Measurements from ENCODE around the gene ABCC1. TPM values are rescaled to one million over a fixed set of nuclear protein-coding genes. Genes with fewer than 3 reads are reported as not detected.

The ABCC1 gene
- total RNA-seq, 2 donors from 2014 or later: 26.2 to 27.8 TPM

DNA sequence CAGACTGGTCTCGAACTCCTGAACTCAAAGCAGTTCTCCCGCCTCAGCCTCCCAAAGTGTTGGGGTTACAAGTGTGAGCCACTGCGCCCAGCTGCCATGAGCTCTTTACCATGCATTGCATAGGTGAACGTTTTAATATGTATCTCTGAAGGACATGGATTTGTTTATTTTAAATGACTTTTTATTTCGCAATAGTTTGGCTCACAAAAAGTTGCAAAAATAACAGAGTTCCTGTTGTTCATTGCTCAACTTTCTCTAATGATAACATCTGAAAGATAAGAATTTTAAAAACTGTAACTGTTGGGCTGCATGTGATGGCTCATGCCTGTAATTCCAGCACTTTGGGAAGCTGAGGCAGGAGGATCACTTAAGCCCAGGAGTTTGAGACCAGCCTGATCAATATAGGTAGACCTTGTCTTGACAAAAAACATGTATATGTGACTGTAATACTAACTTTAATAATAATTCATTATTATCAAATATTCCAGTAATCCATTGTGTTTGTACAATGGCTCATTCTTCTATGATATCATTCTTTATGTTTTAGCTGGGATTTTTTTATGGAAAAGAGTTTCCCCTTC is 80.1 kb downstream of the ABCC1 start:
- intact Hi-C loops (cut with DNase I): loop anchor here in 1 of 2 donors (5.0 kb wide), 1 partner anchor 48 kb away; no protein-coding TSS in a partner anchor
- no peak for DNase-seq (ENCODE audit: low spot score)

DNA sequence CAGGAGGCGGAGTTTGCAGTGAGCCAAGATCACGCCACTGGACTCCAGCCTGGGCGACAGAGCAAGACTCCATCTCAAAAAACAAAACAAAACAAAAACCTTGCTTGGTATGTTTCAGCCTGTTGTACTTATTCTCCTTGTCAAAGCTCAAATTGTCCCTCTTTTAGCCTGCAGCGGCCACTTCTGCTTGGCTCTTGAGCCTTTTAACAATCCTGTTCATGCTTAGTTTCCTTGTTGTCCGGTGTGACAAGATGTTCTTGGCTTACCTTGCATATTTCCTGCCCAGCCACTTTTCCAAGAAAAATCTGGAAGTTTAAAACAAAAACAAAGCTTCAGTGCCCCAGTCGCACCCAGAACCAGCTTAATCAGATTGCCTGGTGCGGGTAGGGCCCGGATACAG is 81.0 kb downstream of the ABCC1 start:
- intact Hi-C loops (cut with DNase I): no loop called here
- no peak for DNase-seq (ENCODE audit: low spot score)

DNA sequence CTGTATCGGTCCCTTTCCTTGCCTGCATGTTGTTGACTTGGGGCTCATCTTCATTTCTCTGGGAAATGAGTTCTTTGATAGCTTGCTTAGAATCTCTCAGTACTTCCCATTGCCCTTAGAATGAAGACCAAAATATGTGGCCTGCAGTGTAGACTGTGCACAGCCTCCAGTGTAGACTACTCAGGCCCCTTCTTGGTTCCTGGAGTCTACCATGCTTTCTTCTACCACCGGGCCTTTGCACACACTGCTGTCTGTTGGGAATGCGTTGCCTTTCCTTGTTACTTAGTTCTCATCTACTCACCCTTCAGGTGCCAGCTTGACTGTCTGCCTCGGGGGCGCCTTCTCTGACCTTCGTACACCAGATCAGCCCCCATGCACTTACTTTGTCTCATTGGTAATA is 82.0 kb downstream of the ABCC1 start:
- intact Hi-C loops (cut with DNase I): no loop called here
- no peak for DNase-seq (ENCODE audit: low spot score)

DNA sequence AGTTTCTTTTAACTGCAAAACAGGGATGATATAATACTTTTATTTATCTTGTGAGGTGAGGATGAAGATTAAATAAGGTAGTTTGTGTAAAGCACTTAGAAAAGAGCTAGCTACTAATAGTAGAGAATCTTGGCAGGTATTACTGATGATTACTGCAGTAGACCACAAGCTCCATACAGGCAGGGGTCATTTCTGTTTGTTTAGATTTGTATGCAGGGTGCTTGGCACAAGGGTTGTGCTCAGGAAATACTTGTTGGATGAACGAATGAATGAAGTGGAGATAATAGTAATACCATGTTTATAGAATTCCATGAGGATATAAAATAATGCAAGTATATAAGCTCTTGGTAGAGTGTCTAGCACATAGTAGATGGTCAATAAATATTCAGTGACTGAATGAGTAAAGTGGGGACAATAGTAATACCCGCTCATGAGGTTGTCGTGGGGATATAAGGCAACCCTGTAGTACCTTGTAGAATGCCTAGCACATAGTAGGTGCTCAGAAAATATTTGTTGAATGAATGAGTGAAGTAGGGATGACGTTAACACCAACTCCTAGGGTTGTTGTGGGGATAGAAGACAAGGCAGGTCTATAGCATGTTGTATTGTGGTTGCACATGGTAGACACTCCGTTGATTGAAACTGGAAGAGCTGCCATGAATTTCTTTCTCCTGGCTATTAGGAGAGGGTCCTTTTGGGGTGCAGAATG is 83.0 kb downstream of the ABCC1 start:
- intact Hi-C loops (cut with DNase I): no loop called here
- no peak for DNase-seq (ENCODE audit: low spot score)

DNA sequence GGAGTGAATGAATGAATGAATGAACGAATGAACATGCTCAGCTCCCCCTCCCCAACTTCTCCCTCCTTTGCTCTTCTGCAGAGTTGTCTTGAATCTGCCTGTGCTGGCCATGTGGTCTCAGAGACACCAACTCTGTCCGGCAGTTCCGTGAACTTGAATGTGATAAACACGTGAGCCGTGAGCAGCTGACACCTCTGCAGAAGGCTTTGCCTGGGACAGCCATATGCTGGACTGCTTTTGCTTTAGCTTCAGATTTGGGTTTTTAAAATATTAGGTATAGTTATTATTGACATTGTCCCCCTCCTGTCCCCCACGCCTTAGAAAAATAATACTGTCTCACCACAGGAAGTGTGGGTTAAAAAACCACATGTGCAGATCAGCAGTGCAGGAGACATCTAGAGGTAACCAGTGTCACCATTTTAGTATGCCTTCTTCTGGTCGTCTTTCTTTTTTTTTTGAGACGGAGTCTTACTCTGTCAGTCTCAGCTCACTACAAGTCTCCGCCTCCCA is 83.8 kb downstream of the ABCC1 start:
- DNase-seq (ENCODE audit: low spot score): no peak
- intact Hi-C loops (cut with DNase I): no loop called here

DNA sequence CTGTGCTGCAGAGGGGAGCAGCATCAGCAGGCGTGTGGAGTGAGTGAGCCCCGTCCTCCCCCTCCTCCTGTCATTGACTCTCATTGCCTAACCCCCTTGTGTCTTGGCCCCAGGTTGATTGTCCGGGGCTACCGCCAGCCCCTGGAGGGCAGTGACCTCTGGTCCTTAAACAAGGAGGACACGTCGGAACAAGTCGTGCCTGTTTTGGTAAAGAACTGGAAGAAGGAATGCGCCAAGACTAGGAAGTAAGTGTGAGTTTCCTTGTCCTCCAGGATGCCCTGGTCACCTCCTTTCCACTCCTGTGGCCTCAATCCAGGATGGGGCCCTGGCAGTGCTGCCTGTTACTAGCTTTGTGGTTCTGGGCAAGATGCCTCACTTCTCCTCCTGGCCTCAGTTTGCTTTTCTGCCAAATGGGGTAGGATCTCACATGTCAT is 87.0 kb downstream of the ABCC1 start:
- DNase-seq (ENCODE audit: low spot score): no peak

DNA sequence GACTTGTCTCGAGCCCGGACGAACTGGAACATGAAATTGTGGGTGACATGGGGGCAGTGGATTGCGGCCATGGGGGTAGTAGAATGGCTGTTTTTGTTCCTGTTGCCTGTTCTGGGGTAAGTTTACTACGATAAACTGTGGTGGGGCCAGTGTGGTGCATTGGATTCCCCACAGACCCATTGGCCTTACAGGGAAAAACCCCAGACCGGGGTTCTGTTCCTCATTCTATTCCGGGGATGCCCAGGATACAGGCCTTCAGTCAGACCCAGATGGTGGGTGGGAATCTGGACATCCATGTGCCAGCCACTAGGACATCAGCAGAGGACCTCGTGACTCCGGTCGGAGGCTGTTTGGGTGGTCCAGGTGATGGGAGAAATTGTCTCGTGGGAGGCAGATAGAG is 88.1 kb downstream of the ABCC1 start:
- intact Hi-C loops (cut with DNase I): no loop called here
- DNase-seq (ENCODE audit: low spot score): no peak

More for the DNA sequence above, 87.0 kb downstream of the ABCC1 start:
- intact Hi-C loops (cut with DNase I): no loop called here

DNA sequence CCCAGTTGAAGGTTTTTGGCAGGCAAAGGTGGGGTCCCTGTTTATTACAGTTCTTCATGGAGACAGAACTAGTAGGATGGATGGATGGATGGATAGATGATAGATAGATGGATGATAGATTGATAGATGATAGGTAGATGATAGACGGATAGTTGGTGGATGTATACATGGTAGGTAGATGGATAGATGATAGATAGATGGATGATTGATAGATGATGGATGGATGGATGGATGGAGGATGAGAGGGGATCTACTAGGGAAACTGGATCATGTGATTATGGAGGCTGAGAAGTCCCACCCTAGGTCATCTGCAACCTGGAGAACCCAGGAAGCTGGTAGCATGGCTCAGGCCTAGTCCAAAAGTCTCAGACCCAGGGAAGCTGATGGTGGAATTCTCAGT is 88.6 kb downstream of the ABCC1 start:
- DNase-seq (ENCODE audit: low spot score): no peak
- intact Hi-C loops (cut with DNase I): no loop called here

DNA sequence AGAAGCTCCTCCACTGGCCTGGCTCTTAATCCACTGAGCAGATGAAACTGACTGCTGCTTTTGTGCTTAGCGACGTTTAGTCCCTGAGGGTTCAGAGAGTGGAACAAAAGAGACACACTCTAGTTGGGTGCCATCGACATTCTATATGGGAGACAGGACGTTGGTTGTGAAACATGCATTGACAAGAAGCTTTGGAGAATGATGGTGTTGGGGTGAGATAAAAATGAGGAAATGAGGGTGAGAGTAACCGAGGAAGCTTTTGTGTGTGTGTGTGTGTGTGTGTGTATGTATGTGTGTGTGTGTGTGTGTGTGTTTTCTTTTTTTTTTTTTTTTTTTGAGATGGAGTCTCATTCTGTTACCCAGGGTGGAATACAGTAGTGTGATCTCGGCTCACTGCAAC is 89.5 kb downstream of the ABCC1 start:
- intact Hi-C loops (cut with DNase I): no loop called here
- DNase-seq (ENCODE audit: low spot score): no peak

DNA sequence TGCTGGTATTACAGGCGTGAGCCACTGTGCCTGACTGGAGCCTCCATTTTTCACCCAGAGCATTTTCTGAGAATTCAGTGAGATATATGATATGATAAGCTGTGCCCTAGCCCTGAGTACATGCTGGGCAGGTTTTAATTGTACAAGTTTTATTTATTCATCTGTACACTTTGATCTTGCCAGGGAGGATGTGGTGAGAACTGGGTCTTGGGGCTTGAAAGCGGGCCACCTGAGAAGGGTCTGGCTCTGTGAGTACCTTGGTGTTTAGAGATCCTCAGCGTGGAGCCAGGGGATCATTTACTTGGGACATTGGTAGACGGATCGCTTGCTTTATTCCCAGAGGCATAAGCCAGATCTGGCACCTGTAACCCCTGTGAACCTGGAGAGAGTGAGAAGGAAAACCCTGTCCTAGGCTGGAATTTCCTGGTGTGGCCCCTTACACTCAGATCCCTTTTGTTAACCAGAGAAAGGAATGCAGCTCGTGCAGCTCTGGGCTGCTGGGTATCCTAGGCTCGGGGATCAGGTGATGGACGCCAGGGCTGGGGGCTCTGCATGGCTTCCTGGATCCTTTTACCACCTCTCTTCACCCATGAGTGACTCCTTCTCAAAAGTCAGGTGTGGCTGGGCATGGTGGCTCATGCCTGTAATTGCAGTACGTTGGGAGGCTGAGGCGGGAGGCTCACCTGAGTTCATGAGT is 91.9 kb downstream of the ABCC1 start:
- intact Hi-C loops (cut with DNase I): no loop called here

DNA sequence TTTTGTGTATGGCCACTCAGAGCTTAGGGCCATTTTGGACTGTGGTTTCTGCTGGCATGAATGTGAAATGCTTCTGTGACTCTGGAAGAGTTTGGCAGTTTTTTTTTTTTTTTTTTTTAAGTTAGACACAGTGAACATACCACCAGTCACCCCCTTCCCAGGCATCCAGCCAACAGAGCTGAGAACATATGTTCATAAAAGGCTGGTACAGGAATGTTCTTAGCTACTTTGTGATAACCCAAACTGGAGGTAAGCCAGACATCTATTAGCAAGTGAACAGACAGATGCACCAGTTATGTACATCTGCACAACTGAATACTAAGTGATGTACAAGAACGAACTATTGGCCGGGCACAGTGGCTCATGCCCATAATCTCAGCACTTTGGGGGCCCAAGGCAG is 92.7 kb downstream of the ABCC1 start:
- intact Hi-C loops (cut with DNase I): no loop called here

More for the DNA sequence above, 91.9 kb downstream of the ABCC1 start:
- DNase-seq (ENCODE audit: low spot score): no peak

DNA sequence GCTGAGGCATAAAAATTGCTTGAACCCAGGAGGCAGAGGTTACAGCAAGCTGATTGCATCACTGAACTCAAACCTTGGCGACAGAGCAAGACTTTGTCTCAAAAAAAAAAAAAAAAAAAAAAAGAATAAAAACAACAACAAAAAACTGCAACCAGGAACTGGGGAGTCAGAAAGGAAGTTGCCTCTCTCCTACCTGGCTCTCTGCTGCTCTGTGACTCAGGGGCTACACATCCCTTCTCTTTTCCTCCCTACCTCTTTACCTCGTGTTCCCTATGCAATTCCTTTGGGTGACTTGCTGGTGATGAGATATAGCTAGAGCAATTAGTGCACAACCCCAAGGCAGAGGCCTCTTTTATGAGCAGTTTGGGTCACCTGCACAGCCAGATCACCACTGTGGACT is 95.9 kb downstream of the ABCC1 start:
- no peak for DNase-seq (ENCODE audit: low spot score)
- intact Hi-C loops (cut with DNase I): no loop called here

More for the DNA sequence above, 92.7 kb downstream of the ABCC1 start:
- DNase-seq (ENCODE audit: low spot score): no peak

DNA sequence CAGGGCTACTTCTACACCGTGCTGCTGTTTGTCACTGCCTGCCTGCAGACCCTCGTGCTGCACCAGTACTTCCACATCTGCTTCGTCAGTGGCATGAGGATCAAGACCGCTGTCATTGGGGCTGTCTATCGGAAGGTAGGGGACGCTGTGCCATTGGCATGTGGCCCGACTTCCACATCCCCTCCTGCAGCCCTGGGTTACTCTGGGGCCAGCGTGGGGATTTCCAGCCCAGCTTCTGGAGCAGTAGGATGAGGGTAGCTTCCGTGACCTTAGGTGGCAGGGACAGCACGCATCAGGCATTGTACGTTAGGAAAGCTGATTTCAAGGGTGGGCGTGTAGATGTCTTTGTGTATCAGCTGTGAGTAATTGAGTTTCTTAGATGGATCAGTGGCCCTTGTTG is 96.5 kb downstream of the ABCC1 start:
- DNase-seq (ENCODE audit: low spot score): no peak
- intact Hi-C loops (cut with DNase I): no loop called here

DNA sequence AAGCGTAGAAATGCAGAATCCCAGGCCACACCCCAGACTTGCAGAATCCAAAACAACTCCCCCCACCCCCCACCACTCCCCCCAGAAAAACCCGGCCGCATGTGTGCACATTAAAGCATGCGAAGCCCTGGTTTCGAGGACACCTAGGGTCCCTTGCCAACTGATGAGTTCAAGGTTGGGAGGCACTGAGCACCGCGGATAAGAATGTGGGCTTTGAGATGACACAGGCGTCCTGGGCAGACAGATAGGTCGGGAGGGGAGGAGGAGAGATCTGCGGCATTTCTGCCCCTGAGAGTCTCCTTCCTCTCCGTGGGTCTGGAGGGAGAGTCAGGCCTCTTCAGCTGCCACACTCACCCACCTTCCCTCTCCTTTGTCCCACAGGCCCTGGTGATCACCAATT is 98.3 kb downstream of the ABCC1 start:
- intact Hi-C loops (cut with DNase I): no loop called here
- no peak for DNase-seq (ENCODE audit: low spot score)

DNA sequence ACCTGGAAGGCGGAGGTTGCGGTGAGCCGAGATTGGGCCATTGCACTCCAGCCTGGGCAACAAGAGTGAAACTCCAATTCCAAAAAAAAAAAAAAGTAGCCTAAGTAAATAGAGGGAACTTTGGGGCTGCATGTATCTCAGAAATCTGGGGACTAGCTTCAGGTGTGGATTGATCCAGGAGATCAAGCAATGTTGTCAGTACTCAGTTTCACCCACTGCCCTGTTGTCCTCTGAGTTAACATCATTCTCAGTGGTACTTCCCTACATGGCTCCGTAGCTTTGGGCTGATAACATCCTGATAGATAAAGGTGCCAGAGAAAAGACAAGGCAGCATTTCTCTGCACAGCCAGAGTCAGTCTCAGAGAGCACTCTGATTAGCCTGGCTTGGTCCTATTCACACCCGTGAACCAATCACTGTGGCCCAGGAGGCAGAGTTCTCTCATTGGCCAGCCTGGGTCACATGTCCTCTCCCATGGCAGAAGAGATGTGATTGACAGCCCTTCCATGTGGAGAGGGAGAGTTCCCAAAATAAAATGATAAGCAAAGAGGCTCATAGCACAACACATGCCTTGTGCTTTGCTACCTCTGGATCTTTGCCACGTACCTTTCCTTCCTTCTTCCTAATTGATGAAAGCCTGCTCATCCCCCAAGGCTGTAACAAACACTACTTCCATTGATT is 99.6 kb downstream of the ABCC1 start:
- intact Hi-C loops (cut with DNase I): no loop called here

DNA sequence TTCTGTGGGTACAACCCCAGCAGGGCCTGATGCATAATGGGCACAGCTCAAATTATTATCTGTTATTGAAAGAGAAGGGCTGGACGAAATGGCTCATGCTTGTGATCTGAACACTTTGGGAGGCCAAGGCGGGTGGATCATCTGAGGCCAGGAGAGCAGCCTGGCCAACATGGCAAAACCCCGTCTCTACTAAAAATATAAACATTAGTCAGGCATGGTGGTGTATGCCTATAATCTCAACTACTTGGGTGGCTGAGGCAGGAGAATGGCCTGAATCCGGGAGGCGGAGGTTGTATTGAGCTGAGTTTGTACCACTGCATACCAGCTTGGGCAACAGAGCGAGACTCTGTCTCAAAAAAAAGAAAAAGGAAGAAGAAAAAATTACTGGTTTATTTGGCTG is 100.7 kb downstream of the ABCC1 start:
- intact Hi-C loops (cut with DNase I): no loop called here
- no peak for DNase-seq (ENCODE audit: low spot score)

More for the DNA sequence above, 99.6 kb downstream of the ABCC1 start:
- DNase-seq (ENCODE audit: low spot score): no peak

DNA sequence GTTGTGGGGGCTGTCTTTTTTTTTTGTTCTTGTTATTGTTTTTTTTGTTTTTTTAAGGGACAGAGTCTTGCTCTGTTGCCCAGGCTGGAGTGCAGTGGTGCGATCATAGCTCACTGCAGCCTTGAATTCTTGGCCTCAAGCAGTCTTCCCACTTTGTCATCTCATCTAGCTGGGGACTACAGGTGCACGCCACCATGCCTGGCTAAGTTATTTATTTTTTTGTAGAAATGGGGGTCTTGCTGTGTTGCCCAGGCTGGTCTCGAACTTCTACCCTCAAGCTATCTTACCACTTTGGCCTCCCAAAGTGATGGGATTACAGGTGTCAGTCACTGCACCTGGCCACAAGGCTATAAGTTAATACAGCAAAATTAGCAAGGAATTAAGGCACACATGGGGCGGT is 101.7 kb downstream of the ABCC1 start:
- intact Hi-C loops (cut with DNase I): no loop called here
- DNase-seq (ENCODE audit: low spot score): no peak

DNA sequence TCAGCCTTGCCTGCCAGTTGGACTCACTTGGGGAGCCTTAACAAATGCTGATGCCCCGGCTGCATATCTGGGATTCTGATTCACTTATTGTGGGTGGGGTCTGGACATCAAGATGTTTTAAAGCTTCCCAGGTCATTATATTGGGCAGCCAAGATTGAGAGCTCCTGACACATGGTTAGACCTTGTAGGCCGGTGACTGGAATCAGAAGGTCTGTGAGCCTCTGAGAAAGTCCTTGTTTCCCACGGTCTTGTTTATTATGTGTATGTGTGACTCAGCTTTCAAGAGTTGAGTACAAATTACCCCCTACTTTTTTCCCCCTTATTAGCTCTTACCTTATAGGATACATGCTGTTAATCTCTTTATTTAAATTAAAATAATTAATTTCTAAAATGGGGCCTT is 103.5 kb downstream of the ABCC1 start:
- intact Hi-C loops (cut with DNase I): no loop called here
- DNase-seq (ENCODE audit: low spot score): no peak

DNA sequence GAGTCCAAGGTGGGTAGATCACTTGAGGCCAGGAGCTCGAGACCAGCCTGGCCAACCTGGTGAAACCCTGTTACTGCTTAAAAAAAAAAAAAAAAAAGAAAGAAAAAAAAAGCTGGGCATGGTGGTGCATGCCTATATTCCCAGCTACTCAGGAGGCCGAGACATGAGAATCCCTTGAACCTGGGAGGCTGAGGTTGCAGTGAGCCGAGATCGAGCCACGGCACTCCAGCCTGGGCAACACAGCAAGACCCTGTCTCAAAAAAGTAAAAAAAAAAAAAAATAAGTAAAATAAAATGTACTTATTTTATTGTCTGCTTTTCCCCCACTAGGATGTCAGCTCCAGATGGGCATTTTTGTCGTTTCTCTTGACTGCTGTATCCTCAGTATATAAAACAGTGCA is 107.7 kb downstream of the ABCC1 start:
- intact Hi-C loops (cut with DNase I): no loop called here
- DNase-seq (ENCODE audit: low spot score): no peak

DNA sequence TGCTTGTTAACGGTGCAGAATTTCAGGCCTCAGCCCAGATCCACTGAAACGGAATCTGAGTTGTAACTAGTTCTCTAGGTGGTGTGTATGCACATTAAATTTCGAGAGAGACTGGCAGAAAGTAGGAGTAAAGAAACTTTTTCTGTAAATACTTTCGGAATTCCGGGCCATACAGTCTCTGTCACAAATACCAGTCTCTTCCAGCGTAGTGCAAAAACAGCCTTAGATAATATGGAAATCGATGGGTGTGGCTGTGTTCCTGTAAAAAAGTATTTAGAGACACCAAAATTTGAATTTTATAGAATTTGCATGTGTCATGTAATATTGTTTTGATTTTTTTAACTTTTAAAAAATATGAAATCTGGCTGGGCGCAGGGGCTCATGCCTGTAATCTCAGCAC is 109.7 kb downstream of the ABCC1 start:
- intact Hi-C loops (cut with DNase I): no loop called here

More for the DNA sequence above, 109.7 kb downstream of the ABCC1 start:
- no peak for DNase-seq (ENCODE audit: low spot score)
